ENCODE results near the gene SLC35F1. TPM values are rescaled to one million over a fixed set of nuclear protein-coding genes. Genes with fewer than 3 reads are reported as not detected.

SLC35F1 gene
- total RNA-seq, 1 donor from 2014 or later = 24.3 TPM

DNA sequence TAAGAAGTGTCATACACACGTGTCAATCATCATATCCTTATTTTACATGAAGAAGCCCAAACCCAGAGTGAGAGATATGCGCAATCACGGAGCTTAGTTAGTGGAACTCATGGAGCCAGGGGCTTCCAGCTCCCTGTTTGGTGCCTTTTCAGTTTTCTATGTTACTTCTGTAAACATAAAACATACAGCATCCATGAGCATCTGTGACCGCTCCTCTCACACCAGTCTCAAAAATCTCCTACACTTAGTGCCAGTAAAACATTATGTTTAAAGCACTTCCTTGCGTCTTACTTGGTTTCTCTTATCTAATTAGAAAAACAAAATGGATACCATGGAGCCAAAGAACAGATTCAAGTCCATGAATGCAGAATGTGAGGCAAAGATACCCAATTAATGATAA is 240.4 kb downstream of the SLC35F1 start:
- Mint-ChIP-seq H3K36me3 (peaks cover 9% of the 10 kb centered on the region), H3K27me3 (ENCODE audit: insufficient read depth, low read depth) (no peaks in the 10 kb centered on the region), H3K9me3 (no peaks in the 10 kb centered on the region), H3K4me3 (no peak overlapping the region), H3K4me1 (peaks cover 29% of the 10 kb centered on the region), H3K27ac (no peak overlapping the region)
- Histone ChIP-seq H3K4me2 (no peak overlapping the region), H4K20me1 (ENCODE audit: low read depth) (no peaks in the 10 kb centered on the region), H2AFZ (replicated peaks) (no peak overlapping the region), H3K4me3 (no peak overlapping the region), H3K9me3 (ENCODE audit: low read depth) (no peaks in the 10 kb centered on the region), H3K27ac (no peak overlapping the region), H3K9ac (no peak overlapping the region), H3K4me1 (no peaks in the 10 kb centered on the region), H3K79me2 (ENCODE audit: low read depth) (no peaks in the 10 kb centered on the region), H3K36me3 (no peaks in the 10 kb centered on the region), H3F3A (ENCODE audit: low read depth) (no peaks in the 10 kb centered on the region), H3K27me3 (no peaks in the 10 kb centered on the region)
- no peak for DNase-seq (ENCODE audit: low spot score)
- TF ChIP-seq EZH2 (IDR thresholded peaks at IDR 0.05) = no peak
- TF ChIP-seq EZH2phosphoT487 (IDR thresholded peaks at IDR 0.05) = no peak
- TF ChIP-seq, protein P1, sequence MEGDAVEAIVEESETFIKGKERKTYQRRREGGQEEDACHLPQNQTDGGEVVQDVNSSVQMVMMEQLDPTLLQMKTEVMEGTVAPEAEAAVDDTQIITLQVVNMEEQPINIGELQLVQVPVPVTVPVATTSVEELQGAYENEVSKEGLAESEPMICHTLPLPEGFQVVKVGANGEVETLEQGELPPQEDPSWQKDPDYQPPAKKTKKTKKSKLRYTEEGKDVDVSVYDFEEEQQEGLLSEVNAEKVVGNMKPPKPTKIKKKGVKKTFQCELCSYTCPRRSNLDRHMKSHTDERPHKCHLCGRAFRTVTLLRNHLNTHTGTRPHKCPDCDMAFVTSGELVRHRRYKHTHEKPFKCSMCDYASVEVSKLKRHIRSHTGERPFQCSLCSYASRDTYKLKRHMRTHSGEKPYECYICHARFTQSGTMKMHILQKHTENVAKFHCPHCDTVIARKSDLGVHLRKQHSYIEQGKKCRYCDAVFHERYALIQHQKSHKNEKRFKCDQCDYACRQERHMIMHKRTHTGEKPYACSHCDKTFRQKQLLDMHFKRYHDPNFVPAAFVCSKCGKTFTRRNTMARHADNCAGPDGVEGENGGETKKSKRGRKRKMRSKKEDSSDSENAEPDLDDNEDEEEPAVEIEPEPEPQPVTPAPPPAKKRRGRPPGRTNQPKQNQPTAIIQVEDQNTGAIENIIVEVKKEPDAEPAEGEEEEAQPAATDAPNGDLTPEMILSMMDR (IDR thresholded peaks at IDR 0.05) = no peak

DNA sequence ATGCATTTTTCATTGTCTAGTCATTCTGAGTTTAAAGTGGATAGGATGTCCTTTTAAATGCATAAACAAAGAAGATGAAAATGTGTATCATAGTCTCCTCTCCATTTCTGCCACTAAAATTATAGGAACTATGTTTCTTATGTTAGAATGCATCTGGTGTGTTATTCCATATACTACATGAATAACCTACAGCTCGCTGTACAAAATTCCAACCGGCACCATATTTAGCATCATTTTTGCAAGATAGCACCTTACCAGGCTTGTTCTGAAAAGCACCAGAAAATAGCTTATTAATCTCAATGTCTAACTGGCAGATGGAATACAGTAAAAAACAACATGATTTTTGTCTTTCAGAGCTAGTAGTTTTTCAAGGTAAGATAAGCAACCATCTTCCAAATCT is 241.5 kb downstream of the SLC35F1 start:
- H3K9me3 ChIP-seq (ENCODE audit: low read depth) = no peaks in the 10 kb centered on the region
- Mint-ChIP-seq H3K27me3 (ENCODE audit: insufficient read depth, low read depth) (no peaks in the 10 kb centered on the region), H3K27ac (no peak overlapping the region), H3K9me3 (no peaks in the 10 kb centered on the region), H3K4me1 (peaks cover 29% of the 10 kb centered on the region), H3K4me3 (no peak overlapping the region), H3K36me3 (peaks cover 9% of the 10 kb centered on the region)
- no peak overlapping the region for H3K4me3 ChIP-seq
- H3K4me2 ChIP-seq = no peak overlapping the region
- H2AFZ ChIP-seq (replicated peaks) = no peak overlapping the region
- no peaks in the 10 kb centered on the region for H3K27me3 ChIP-seq
- no peak for TF ChIP-seq EZH2 (IDR thresholded peaks at IDR 0.05)
- TF ChIP-seq, protein P1 (IDR thresholded peaks at IDR 0.05) = no peak
- no peak for TF ChIP-seq EZH2phosphoT487 (IDR thresholded peaks at IDR 0.05)
- no peak overlapping the region for H3K9ac ChIP-seq
- H3K27ac ChIP-seq = no peak overlapping the region
- H3K36me3 ChIP-seq = no peaks in the 10 kb centered on the region
- H3F3A ChIP-seq (ENCODE audit: low read depth) = no peaks in the 10 kb centered on the region
- no peak for DNase-seq (ENCODE audit: low spot score)
- H3K79me2 ChIP-seq (ENCODE audit: low read depth) = no peaks in the 10 kb centered on the region
- H4K20me1 ChIP-seq (ENCODE audit: low read depth) = no peaks in the 10 kb centered on the region
- no peaks in the 10 kb centered on the region for H3K4me1 ChIP-seq

DNA sequence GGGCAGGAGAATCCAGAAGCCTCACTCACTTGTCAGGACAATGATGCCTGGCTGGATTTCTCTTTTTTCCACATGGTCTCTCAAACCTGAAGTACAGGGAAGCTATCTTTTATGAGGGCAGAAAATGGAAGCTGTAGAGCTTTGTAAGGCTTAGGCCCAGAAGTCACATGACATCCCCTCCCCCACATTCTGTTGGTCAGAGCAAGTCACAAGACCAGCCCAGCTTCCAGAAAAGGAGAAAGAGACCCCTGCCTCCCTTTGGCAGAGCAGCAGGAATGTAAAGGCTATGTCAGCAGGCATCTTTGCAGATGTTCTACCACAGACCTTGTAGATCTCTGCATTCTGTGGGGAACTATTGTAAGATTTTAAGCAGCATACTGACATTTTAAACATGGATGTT is 245.5 kb downstream of the SLC35F1 start:
- H3K36me3 Mint-ChIP-seq = peaks cover 28% of the 10 kb centered on the region
- Histone ChIP-seq H3K27ac (no peak overlapping the region), H3K9ac (no peak overlapping the region), H3K4me3 (no peak overlapping the region), H3F3A (ENCODE audit: low read depth) (no peaks in the 10 kb centered on the region), H3K79me2 (ENCODE audit: low read depth) (no peaks in the 10 kb centered on the region), H4K20me1 (ENCODE audit: low read depth) (no peaks in the 10 kb centered on the region), H3K36me3 (no peaks in the 10 kb centered on the region), H3K4me1 (no peaks in the 10 kb centered on the region), H3K27me3 (no peaks in the 10 kb centered on the region), H3K4me2 (no peak overlapping the region), H2AFZ (replicated peaks) (no peak overlapping the region), H3K9me3 (ENCODE audit: low read depth) (no peaks in the 10 kb centered on the region)
- H3K4me3 Mint-ChIP-seq = no peak overlapping the region
- TF ChIP-seq, protein P1 (IDR thresholded peaks at IDR 0.05) = no peak
- no peak for TF ChIP-seq EZH2phosphoT487 (IDR thresholded peaks at IDR 0.05)
- TF ChIP-seq EZH2 (IDR thresholded peaks at IDR 0.05) = no peak
- peaks cover 10% of the 10 kb centered on the region for H3K9me3 Mint-ChIP-seq
- H3K27me3 Mint-ChIP-seq (ENCODE audit: insufficient read depth, low read depth) = no peaks in the 10 kb centered on the region
- H3K27ac Mint-ChIP-seq = no peak overlapping the region
- H3K4me1 Mint-ChIP-seq = peaks cover 5% of the 10 kb centered on the region
- no peak for DNase-seq (ENCODE audit: low spot score)
